CD4-positive, alpha-beta T cell treated with Interleukin-12 subunit alpha and Interleukin-12 subunit beta, for 1 hour (primary cell): ENCODE results near the gene ZNF138.
A peak's percentile ranks its signal among the peaks of the same experiment; 100 is the strongest.
"Not testable (repeated sequence)": the region's sequence is repeated elsewhere in the genome, so short reads cannot be mapped to it uniquely, and the experiment has no call there.

Source experiments
- DNase-seq: peaks from one replicate; pipeline ENCODE4 v3.0.0-alpha.2; 2020

The ZNF138 gene

GRCh38 chr7:64794171-64794844, at the start of gene ZNF138:
Gene ZNF138, plus strand, starts transcription at chr7:64794428. Its CDS starts 141 bp downstream, at chr7:64794569.
- peak; percentile 94 for DNase-seq

DNA sequence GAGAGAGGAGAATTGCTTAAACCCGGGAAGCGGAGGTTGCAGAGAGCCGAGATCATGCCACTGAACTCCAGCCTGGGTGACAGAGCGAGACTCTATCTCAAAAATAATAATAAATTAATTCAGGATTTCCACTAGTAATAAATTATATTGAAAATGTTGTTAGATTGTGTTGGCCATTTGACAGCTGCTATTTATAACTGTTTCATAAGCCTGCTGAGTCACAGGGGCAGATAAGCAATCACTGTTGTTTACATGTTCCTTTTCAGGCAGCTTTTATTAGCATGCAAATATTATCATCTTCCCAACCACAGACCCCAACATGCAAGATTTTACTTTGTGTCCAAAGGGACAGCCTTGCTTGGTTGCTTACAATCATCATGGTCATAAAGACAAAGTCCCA, 49.5 kb upstream of the ZNF138 start:
- no peak for DNase-seq

GRCh38 chr7:64747802-64748201, 46.4 kb upstream of the ZNF138 start:
- no peak for DNase-seq

DNA sequence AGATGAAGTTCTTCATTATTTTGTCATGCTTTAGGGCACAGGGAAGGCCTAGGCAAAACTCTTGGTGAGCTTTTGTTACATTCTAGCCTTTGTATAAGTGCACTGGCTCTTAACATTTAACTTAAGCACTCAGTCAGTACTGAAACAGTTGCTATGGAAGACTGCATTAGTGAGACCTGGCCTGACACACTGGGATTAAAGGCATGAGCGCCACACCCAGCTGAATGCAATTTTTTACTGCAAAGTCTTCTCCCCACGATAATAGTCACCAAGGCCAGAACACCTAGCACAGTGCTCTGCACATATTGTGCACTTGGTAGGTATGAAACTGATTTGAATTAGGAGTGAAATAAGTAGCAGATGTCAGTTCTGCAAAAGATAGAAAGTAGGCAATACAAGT, 41.2 kb upstream of the ZNF138 start:
- no peak for DNase-seq

DNA sequence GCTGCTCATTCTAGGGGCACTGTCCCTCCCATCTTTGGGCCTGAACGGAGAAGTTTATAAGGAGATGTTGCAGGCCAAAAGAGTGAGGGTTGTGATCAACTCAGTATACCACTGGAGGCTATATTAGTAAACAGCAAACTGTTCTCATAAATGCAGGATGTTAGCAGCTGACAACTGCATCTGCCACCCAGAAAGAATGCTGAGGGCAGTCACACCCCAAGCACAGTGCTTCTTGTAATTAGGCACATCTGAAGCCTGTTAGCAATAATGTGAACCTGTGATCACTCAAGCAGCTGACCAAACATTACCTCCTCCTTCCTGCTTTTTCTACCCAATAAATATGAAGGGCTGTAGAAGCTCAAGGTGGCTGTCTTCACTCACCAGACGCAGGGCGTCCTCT, 38.4 kb upstream of the ZNF138 start:
- no peak for DNase-seq

GRCh38 chr7:64758151-64758550, 36.1 kb upstream of the ZNF138 start:
- no peak for DNase-seq

GRCh38 chr7:64768824-64769223, 25.4 kb upstream of the ZNF138 start:
- DNase-seq, result no peak

DNA sequence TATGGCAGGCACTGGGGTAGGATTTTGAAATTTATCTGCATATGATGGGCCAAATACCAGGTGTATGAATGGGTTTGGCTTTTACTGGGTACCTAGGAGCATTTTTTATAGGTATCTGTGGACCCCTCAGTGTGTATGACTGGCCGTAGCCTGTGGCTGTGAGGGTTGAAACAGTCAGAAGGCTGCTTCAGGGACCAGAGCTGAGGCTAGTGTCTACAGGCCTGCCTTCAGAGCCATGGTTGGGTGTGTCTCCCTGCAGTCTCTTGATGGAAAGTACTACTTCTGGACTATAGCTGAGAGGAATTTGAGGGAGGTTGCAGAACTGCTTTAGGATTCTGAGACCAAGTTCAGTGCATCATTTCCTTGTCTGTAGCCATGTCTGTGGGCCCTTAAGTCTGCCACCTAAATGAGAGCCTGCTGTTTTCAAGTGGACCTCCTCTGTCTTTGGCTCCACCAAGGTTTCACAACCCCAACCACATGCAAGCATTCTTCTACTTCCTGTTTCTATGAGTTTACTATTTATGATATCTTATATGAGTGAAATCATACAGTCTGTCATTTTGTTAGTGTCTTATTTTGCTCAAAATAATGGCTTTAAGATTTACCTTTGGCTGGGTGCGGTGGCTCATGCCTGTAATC, 19.9 kb upstream of the ZNF138 start:
- no peak for DNase-seq

DNA sequence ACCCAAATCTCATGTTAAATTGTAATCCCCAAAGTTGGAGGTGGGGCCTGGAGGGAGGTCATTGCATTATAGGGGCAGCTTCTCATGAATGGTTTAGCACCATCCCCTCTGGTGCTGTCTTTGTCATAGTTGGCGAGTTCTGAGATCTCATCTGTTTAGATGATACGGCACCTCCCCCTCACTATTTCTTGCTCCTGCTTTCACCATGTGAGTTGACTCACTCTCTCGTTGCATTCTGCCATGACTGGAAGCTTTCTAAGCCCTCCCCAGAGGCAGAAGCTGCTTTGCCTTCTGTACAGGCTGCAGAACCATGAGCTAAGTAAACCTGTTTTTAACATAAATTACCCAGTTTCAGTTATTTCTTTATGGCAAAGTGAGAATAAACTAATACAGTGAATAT, 18.9 kb upstream of the ZNF138 start:
- DNase-seq, result no peak

DNA sequence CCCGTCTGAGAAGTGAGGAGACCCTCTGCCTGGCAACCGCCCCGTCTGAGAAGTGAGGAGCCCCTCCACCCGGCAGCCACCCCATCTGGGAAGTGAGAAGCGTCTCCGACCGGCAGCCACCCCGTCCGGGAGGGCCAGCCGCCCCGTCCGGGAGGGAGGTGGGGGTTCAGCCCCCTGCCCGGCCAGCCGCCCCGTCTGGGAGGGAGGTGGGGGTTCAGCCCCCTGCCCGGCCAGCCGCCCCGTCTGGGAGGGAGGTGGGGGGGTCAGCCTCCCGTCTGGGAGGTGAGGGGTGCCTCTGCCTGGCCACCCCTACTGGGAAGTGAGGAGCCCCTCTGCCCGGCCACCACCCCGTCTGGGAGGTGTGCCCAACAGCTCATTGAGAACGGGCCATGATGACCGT, 9.4 kb upstream of the ZNF138 start:
- DNase-seq, result not testable (repeated sequence)

DNA sequence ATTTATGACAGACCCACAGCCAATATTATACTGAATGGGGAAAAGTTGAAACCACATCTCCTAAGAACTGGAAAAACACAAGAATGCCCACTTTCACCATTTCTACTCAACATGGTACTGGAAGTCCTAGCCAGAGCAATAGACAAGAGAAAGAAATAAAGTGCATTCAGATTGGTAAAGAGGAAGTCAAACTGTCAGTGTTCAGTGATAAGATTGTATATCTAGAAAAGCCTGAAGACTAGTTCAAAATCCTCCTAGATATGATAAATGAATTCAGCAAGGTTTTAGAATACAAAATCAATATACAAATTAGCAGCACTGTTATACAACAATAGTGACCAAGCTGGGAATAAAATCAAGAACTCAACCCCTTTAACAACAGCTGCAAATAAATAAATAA, 6.9 kb upstream of the ZNF138 start:
- no peak for DNase-seq

- DNase-seq, result not testable (repeated sequence)
Measured at GRCh38 chr7:64789241-64789640, 5.0 kb upstream of the ZNF138 start.

DNA sequence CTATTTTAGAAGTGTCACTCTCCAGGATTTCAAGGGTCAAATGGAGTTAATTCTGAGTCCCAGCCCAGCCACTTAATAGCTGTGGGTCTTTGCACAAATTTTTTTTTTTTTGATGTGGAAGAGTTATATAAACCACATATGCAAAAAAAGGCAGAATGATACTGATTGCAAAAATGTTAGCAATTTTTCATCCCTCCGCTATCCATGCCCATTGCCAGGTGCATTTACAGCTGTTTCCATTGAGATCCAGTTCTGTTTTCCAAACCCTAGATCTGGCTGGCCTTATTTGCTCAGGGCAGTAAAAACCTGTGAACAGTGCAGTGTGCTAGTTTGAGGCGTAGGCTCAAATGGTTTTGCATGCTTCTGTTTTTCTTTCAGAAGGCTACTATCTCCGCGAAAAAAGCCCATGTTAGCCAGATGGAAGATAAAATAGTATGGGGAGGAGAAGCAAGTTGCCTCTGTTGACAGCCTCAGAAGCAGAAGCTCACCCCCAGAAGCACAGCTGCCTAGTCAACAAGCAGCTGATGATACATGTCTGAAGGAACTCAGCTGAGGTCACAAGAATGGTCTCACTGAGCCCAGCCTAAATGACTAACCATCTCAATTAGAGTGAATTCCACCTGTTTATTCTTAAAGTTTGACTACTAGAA, 997 bp upstream of the ZNF138 start:
- no peak for DNase-seq

DNA sequence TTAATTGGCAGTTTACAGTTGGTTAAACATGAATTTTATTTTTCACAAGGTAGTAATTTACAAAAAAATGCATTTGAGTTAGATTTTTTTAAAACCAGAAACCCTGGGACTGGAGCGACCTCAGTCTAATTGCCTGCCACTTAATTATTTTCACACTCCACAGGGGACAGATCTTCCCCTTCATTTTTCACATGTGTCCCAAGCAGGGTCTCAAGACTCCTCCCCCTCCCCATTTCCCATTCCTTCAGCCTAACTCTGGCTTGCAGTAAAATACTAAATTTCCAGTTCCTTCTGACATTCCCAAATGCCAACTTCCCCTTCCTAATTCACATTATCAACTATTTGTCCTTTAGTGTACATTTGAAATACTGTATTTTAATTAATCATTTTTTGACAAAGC, 948 bp downstream of the ZNF138 start:
- no peak for DNase-seq

GRCh38 chr7:64799169-64799568, 4.9 kb downstream of the ZNF138 start:
- not testable (repeated sequence) for DNase-seq

GRCh38 chr7:64802699-64803098, 8.5 kb downstream of the ZNF138 start:
- DNase-seq, result no peak

DNA sequence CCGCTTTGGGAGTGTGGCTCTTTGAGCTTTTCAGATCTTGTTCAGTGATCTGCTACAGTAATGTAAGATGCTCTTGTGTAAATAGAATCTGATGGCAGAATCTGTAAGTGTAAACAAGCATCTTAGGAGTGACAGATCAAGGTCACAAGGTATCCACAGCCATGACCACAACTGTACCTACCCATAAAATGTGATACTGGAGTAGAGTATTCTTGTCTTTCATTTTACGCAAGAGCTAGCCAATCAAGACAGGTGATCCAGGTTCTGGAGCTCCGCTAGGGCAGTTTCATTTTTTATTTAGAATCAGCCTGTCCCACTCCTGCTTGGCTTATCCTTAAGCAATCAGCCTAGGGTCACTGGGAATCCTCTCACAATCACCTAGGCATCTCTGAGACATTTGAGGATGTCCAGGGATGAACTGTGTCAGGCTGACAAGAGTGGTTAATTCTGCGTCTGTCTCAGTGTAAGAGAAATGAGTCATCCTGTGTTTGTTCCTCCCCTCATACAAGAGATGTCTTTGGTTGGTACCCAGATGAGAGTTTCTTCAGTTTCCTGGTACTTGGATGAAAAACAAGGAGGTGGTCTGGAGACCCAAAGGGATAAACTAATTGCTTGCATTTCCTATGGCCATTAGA, 13.6 kb downstream of the ZNF138 start:
- no peak for DNase-seq

GRCh38 chr7:64811767-64812166, 17.5 kb downstream of the ZNF138 start:
- no peak for DNase-seq

- no peak for DNase-seq
Measured at GRCh38 chr7:64830926-64831325, 36.7 kb downstream of the ZNF138 start.

- no peak for DNase-seq
Measured at GRCh38 chr7:64832136-64832535, 37.9 kb downstream of the ZNF138 start.

- no peak for DNase-seq
Measured at GRCh38 chr7:64834989-64835388, 40.8 kb downstream of the ZNF138 start.

DNA sequence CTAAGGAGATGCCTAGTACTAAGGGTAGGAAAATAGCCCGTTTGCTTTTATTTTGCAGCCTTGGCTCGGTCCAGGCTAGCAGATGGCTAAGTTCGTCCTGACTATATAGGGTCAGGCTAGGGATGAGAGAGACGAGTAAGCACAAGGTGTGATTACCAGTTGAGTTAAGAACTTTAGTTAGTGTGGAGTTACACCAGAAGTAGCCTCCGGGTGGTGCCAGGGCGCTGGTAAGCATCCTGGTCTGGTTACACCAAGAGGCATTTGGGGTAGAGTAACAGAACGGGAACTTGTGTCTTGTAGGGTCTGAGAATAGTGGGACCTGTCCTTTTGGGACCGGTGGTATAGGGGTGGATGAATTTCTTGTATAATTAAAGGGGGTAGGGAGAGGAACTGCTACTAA, 41.6 kb downstream of the ZNF138 start:
- DNase-seq, result not testable (repeated sequence)

DNA sequence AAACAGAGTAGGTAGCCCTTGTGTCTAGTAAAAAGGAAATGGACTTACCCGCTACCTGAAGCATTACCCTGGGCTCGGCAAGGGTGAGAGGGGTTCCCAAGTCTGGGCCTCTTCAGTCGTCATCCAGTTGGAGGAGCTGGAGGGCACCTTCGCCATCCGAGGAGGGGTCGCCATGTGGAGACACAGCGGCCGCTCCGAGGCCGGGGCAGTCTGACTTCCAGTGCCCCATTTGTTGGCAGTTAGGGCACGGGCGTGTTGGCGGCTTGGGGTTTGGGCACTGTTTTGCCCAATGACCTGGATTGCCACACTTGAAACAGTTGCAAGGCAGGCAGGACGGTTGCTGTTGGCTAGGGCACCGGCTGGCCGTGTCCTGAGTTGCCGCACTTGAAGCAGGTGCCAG, 43.8 kb downstream of the ZNF138 start:
- not testable (repeated sequence) for DNase-seq

DNA sequence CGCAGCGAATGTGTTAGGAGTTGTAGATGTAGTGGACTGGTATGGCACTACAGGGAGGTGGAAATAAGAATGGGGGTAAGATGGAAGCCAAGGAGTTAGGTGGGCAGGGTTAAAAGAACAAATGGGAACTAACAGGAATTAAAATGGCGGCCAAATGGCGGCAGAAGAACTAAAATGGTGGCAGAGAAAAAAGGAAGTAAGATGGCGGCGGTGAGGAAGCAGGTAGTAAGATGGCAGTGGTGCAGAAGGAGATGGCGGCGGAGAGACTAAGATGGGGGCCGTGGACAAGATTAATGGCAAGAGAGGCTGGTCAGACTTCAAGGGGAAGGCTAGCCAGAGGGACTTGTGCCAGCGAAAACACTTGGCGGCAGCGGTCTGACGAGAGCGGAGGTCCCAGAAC, 44.5 kb downstream of the ZNF138 start:
- DNase-seq, result no peak
